HCT116 (cell line): ENCODE data around the gene WWOX.

Experiments used
- ATF3 ChIP-seq: IDR thresholded peaks from 2 replicates; pipeline ENCODE4 v1.6.1; 2012
- CTCF ChIP-seq, 3 experiments: fragments of 200-600 bp in 1 of 3; sonication (generic) in 1 of 3; IDR thresholded peaks in 2 of 3; conservative IDR thresholded peaks in 1 of 3; 2 replicates each; pipeline ENCODE4 v1.5.1; 2012 to 2017; ENCODE audit warnings: low read depth in 2 of 3, low read length in 2 of 3, antibody characterized with exemption in 1 of 3, borderline replicate concordance in 1 of 3, control low read depth in 1 of 3, mild to moderate bottlenecking in 1 of 3, mixed read lengths in 1 of 3, mixed run types in 1 of 3, moderate library complexity in 1 of 3; ENCODE audit not compliant: insufficient read depth in 1 of 3
- EZH2phosphoT487 ChIP-seq: fragments of 200-600 bp; IDR thresholded peaks from 2 replicates; pipeline ENCODE4 v1.6.1; 2018; ENCODE audit warnings: antibody characterized with exemption, borderline replicate concordance
- JUND ChIP-seq: IDR thresholded peaks from 2 replicates; pipeline ENCODE4 v1.6.1; 2012
- POLR2A ChIP-seq: IDR thresholded peaks from 2 replicates; pipeline ENCODE4 v1.7.0; 2011; ENCODE audit warnings: borderline replicate concordance; ENCODE audit not compliant: insufficient read depth, insufficient read length; ENCODE audit errors: extremely low read depth
- POLR2AphosphoS5 ChIP-seq: IDR thresholded peaks from 2 replicates; pipeline ENCODE4 v1.6.1; 2011; ENCODE audit warnings: mild to moderate bottlenecking, low read depth, low read length, moderate library complexity
- SRF ChIP-seq: IDR thresholded peaks from 2 replicates; pipeline ENCODE4 v1.6.1; 2012; ENCODE audit warnings: low read depth

- TF ChIP-seq CTCF (IDR thresholded peaks at IDR 0.05 in 2 of 3, conservative IDR thresholded peaks at IDR 0.05 in 1 of 3; ENCODE audit: borderline replicate concordance in 1 of 3, insufficient read depth in 1 of 3, low read depth in 2 of 3, low read length in 2 of 3), result no peak
- TF ChIP-seq JUND, result no peak
- TF ChIP-seq POLR2A, result no peak
- no peak for TF ChIP-seq EZH2phosphoT487
- no peak for TF ChIP-seq ATF3
- no peak for TF ChIP-seq SRF
- no peak for TF ChIP-seq POLR2AphosphoS5
Measured at GRCh38 chr16:78648517-78648916, 549.1 kb downstream of the WWOX start.
